Measurements from ENCODE around the gene TBX5. TPM values are rescaled to one million over a fixed set of nuclear protein-coding genes. Genes with fewer than 3 reads are reported as not detected.

Gene TBX5
- total and polyA plus RNA-seq, 9 donors: 0.04 to 0.23 (median 0.17) TPM; not detected in 5

- DNase-seq: no peak
- TF ChIP-seq POLR2A (IDR thresholded peaks at IDR 0.05) (no peak), EP300 (IDR thresholded peaks at IDR 0.05) (no peak), CTCF (IDR thresholded peaks at IDR 0.05) (no peak)
- intact Hi-C loops (cut with DNase I): no loop called here
- H3K36me3 ChIP-seq: no peaks in the 10 kb centered on the region
- 45 to 73% (median 70%) methylated on average over 3 of the region's 3 CpGs for WGBS, 3 donors
- H3K27ac ChIP-seq: no peak overlapping the region
- H3K9me3 ChIP-seq: no peaks in the 10 kb centered on the region
- H3K4me1 ChIP-seq (ENCODE audit: insufficient read depth): no peaks in the 10 kb centered on the region
- H3K27me3 ChIP-seq: no peaks in the 10 kb centered on the region
- H3K4me3 ChIP-seq: no peak overlapping the region
Measured at GRCh38 chr12:114425031-114425626, 19.2 kb upstream of the TBX5 start.

GRCh38 chr12:114420944-114421335 is 15.0 kb upstream of the TBX5 start:
- TF ChIP-seq EP300 (IDR thresholded peaks at IDR 0.05) (no peak), CTCF (IDR thresholded peaks at IDR 0.05) (no peak), POLR2A (IDR thresholded peaks at IDR 0.05) (no peak)
- H3K27me3 ChIP-seq: no peaks in the 10 kb centered on the region
- WGBS, 3 donors: 63 to 75% (median 70%) methylated on average over 4 of the region's 4 CpGs

GRCh38 chr12:114420182-114420943 is 14.4 kb upstream of the TBX5 start:
- intact Hi-C loops (cut with DNase I): no loop called here
- Histone ChIP-seq H3K36me3 (no peaks in the 10 kb centered on the region), H3K9me3 (no peaks in the 10 kb centered on the region), H3K4me1 (ENCODE audit: insufficient read depth) (no peaks in the 10 kb centered on the region), H3K27ac (no peak overlapping the region), H3K4me3 (no peak overlapping the region), H3K27me3 (no peaks in the 10 kb centered on the region)
- no peak for TF ChIP-seq EP300 (IDR thresholded peaks at IDR 0.05)
- no peak for TF ChIP-seq POLR2A (IDR thresholded peaks at IDR 0.05)
- no peak for TF ChIP-seq CTCF (IDR thresholded peaks at IDR 0.05)
- 53 to 60% (median 60%) methylated on average over 8 of the region's 8 CpGs for WGBS, 3 donors
- no peak for DNase-seq

More at GRCh38 chr12:114420944-114421335, 15.0 kb upstream of the TBX5 start:
- H3K36me3 ChIP-seq: no peaks in the 10 kb centered on the region
- no peak overlapping the region for H3K4me3 ChIP-seq
- H3K27ac ChIP-seq: no peak overlapping the region
- no peaks in the 10 kb centered on the region for H3K9me3 ChIP-seq
- DNase-seq: no peak
- H3K4me1 ChIP-seq (ENCODE audit: insufficient read depth): no peaks in the 10 kb centered on the region
- intact Hi-C loops (cut with DNase I): no loop called here

- Histone ChIP-seq H3K27ac (no peak overlapping the region), H3K9me3 (no peaks in the 10 kb centered on the region), H3K4me3 (no peak overlapping the region), H3K27me3 (no peaks in the 10 kb centered on the region), H3K4me1 (ENCODE audit: insufficient read depth) (no peaks in the 10 kb centered on the region), H3K36me3 (no peaks in the 10 kb centered on the region)
- 39 to 58% (median 50%) methylated on average over 4 of the region's 4 CpGs for WGBS, 3 donors
- intact Hi-C loops (cut with DNase I): no loop called here
- no peak for DNase-seq
- TF ChIP-seq EP300 (IDR thresholded peaks at IDR 0.05) (no peak), POLR2A (IDR thresholded peaks at IDR 0.05) (no peak), CTCF (IDR thresholded peaks at IDR 0.05) (no peak)
Measured at GRCh38 chr12:114416028-114416427, 10.1 kb upstream of the TBX5 start.
